Measurements from ENCODE around the gene XPOT. TPM values are rescaled to one million over a fixed set of nuclear protein-coding genes. Genes with fewer than 3 reads are reported as not detected.

Gene XPOT
- total and polyA plus RNA-seq, 8 donors = 47.5 to 98.2 (median 54.9) TPM

- peaks cover 8 to 96% of the 10 kb centered on the region in 2 donors for H3K36me3 ChIP-seq
- no peaks in the 10 kb centered on the region for H3K27me3 ChIP-seq
- intact Hi-C loops (cut with DNase I) = no loop called here
Measured at GRCh38 chr12:64494998-64495729, 91.0 kb downstream of the XPOT start.

GRCh38 chr12:64496839-64497400 is 92.7 kb downstream of the XPOT start:
- peaks cover 8 to 95% of the 10 kb centered on the region in 2 donors for H3K36me3 ChIP-seq
- ATAC-seq = no peak

More at GRCh38 chr12:64494998-64495729, 91.0 kb downstream of the XPOT start:
- H3K27ac ChIP-seq = no peak overlapping the region
- ATAC-seq (no peak), DNase-seq (no peak)
- no peak overlapping the region for H3K4me3 ChIP-seq
- no peak for TF ChIP-seq CTCF (IDR thresholded peaks at IDR 0.05)
- peaks cover 0 to 2% of the 10 kb centered on the region in 2 donors for H3K4me1 ChIP-seq
- H3K9me3 ChIP-seq = no peaks in the 10 kb centered on the region

GRCh38 chr12:64497484-64497883 is 93.3 kb downstream of the XPOT start:
- intact Hi-C loops (cut with DNase I) = no loop called here
- H3K27me3 ChIP-seq = no peaks in the 10 kb centered on the region
- no peak overlapping the region for H3K27ac ChIP-seq
- H3K36me3 ChIP-seq = peaks cover 8 to 89% of the 10 kb centered on the region in 2 donors
- H3K4me3 ChIP-seq = no peak overlapping the region
- no peak for TF ChIP-seq CTCF (IDR thresholded peaks at IDR 0.05)
- ATAC-seq (no peak), DNase-seq (no peak)
- H3K4me1 ChIP-seq = peaks cover 0 to 6% of the 10 kb centered on the region in 2 donors
- H3K9me3 ChIP-seq = no peaks in the 10 kb centered on the region

More at GRCh38 chr12:64496839-64497400, 92.7 kb downstream of the XPOT start:
- Histone ChIP-seq H3K4me3 (no peak overlapping the region), H3K27me3 (no peaks in the 10 kb centered on the region), H3K4me1 (peaks cover 0 to 6% of the 10 kb centered on the region in 2 donors), H3K9me3 (no peaks in the 10 kb centered on the region), H3K27ac (no peak overlapping the region)
- no peak for DNase-seq
- intact Hi-C loops (cut with DNase I) = no loop called here
- TF ChIP-seq CTCF (IDR thresholded peaks at IDR 0.05) = no peak

GRCh38 chr12:64497903-64498302 is 93.7 kb downstream of the XPOT start:
- Histone ChIP-seq H3K27me3 (no peaks in the 10 kb centered on the region), H3K36me3 (peaks cover 8 to 85% of the 10 kb centered on the region in 2 donors), H3K9me3 (no peaks in the 10 kb centered on the region), H3K4me3 (no peak overlapping the region), H3K4me1 (peaks cover 0 to 6% of the 10 kb centered on the region in 2 donors), H3K27ac (no peak overlapping the region)
- DNase-seq (no peak), ATAC-seq (no peak)
- intact Hi-C loops (cut with DNase I) = no loop called here
- TF ChIP-seq CTCF (IDR thresholded peaks at IDR 0.05) = no peak

- peaks cover 8 to 62% of the 10 kb centered on the region in 2 donors for H3K36me3 ChIP-seq
- ATAC-seq (no peak), DNase-seq (no peak)
- no peaks in the 10 kb centered on the region for H3K27me3 ChIP-seq
- no peak overlapping the region for H3K4me3 ChIP-seq
- H3K9me3 ChIP-seq = no peaks in the 10 kb centered on the region
- TF ChIP-seq CTCF (IDR thresholded peaks at IDR 0.05) = no peak
- intact Hi-C loops (cut with DNase I) = no loop called here
- H3K27ac ChIP-seq = peak overlapping the region in 1 of 2 donors; percentile 76
- peaks cover 0 to 6% of the 10 kb centered on the region in 2 donors for H3K4me1 ChIP-seq
Measured at GRCh38 chr12:64500394-64500793, 96.2 kb downstream of the XPOT start.

Measured in left lung (tissue), 10 donors.